ACHN (cell line): Measurements from ENCODE around the gene TAB2.
A peak's percentile ranks its signal among the peaks of the same experiment; 100 is the strongest.
"Not testable (repeated sequence)": the region's sequence is repeated elsewhere in the genome, so short reads cannot be mapped to it uniquely, and the experiment has no call there.

ENCODE experiments used
- DNase-seq: peaks from one replicate; pipeline ENCODE4 v3.0.0-alpha.2; 2015
- in situ Hi-C: cut with HindIII; loops from 2 replicates; pipeline ENCODE4 v1.10.0; 2017; ENCODE audit warnings: low sequenced_read_pairs, low pct_ligation_motif_present, low pct_unique_long_range_greater_than_20kb

Gene TAB2

GRCh38 chr6:149425754-149426153 is 108.2 kb downstream of the TAB2 start:
- in situ Hi-C loops: loop anchor here (25.0 kb wide), 1 partner anchor 338 kb away; no protein-coding TSS in a partner anchor
- DNase-seq: no peak

- in situ Hi-C loops: loop anchor here (25.0 kb wide), 1 partner anchor 341 kb away; no protein-coding TSS in a partner anchor
- no peak for DNase-seq
These were observed 111.1 kb downstream of the TAB2 start for GRCh38 chr6:149428606-149429005.

DNA sequence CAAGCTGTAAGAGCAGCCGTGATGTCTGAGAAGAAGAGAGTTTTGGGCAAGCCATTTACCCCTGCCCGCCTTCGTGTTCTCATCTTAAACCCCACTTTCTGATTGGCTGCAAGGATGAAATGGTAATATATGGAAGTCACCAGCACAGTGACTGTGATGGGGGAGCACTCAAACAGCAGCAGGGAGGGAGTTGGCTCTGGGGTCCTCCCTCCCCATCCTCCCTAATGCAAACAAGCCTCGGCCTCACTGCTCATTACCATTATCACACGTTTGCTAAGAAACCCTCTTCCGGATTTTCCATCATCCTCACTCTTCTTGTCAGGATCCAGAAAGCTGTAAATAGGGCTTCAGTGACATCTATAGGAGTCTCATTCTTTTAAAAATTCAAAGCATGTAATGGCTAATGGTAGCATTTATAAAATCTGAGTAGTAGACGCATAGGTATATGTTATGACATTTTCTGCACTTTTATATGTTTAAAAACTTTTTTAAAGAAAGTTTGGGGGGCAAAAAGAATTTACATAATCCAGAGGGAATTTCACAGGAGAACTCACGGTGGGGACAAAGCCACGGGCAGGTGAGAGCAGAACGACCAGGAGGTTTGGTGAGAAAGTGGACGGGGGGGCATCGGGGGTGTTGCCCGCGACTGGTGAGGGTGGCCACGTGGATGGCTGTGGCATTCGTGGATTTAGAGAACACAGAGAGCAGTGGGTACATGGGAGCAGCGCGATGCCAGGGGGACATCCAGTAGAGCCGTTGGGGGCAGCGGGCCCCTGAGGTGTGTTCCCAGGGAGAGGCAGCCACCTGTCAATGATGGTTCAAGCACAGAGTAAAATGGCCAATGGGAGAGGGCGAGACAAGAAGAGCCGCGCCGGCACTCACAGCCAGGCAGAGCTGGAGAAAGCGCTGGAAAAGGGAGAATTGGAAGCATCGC is 112.2 kb downstream of the TAB2 start:
- in situ Hi-C loops: loop anchor here (25.0 kb wide), 1 partner anchor 342 kb away; no protein-coding TSS in a partner anchor

GRCh38 chr6:149431905-149432775 is 114.6 kb downstream of the TAB2 start:
- DNase-seq: peak; percentile 70
- in situ Hi-C loops: loop anchor here (25.0 kb wide), 1 partner anchor 345 kb away; no protein-coding TSS in a partner anchor

More for the DNA sequence above, 112.2 kb downstream of the TAB2 start:
- no peak for DNase-seq

- in situ Hi-C loops: loop anchor here (25.0 kb wide), 1 partner anchor 346 kb away; no protein-coding TSS in a partner anchor
These were observed 115.9 kb downstream of the TAB2 start for GRCh38 chr6:149433405-149433804.

GRCh38 chr6:149433881-149434280 is 116.4 kb downstream of the TAB2 start:
- no peak for DNase-seq
- in situ Hi-C loops: loop anchor here (25.0 kb wide), 1 partner anchor 347 kb away; no protein-coding TSS in a partner anchor

More at GRCh38 chr6:149433405-149433804, 115.9 kb downstream of the TAB2 start:
- DNase-seq: no peak

DNA sequence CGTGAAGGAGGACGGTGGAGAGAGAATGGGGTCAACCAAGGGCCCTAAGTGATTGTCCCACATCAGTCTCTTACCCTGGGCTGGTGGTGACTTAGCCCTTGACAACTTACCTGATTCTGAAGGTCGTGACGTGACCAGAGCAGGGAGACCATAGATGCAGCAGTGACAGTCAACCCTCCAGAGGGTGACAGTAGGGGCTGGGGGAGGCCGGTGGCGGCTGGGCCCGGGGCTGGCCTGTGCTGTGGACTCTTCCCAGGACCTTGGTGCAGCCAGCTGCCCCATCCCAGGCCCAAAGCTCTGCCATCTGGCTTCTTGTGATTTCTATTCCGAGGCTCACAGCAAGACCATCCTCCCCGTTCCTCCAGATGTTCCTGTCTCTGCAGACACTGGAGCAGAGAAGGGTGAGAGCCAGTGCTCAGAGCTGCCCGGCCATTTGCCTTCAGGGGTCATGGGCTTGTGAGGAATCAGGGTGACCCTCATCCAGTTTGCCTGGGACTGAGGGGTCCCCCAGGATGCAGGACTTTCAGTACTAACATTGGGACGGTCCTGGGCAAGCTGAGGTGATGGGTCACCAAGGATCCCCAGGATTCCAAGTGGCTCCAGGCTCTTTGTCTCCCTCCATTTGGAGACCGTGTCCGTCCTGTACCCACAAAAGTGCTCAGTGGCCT is 118.5 kb downstream of the TAB2 start:
- in situ Hi-C loops: loop anchor here (25.0 kb wide), 1 partner anchor 349 kb away; no protein-coding TSS in a partner anchor
- no peak for DNase-seq

- no peak for DNase-seq
- in situ Hi-C loops: loop anchor here (25.0 kb wide), 1 partner anchor 349 kb away; no protein-coding TSS in a partner anchor
These were observed 119.1 kb downstream of the TAB2 start for GRCh38 chr6:149436647-149437046.

GRCh38 chr6:149437212-149437611 is 119.7 kb downstream of the TAB2 start:
- in situ Hi-C loops: loop anchor here (25.0 kb wide), 1 partner anchor 350 kb away; no protein-coding TSS in a partner anchor
- DNase-seq: no peak

GRCh38 chr6:149438855-149439254 is 121.3 kb downstream of the TAB2 start:
- in situ Hi-C loops: loop anchor here (25.0 kb wide), 1 partner anchor 352 kb away; no protein-coding TSS in a partner anchor
- no peak for DNase-seq

- in situ Hi-C loops: loop anchor here (25.0 kb wide), 1 partner anchor 352 kb away; no protein-coding TSS in a partner anchor
- no peak for DNase-seq
These were observed 122.1 kb downstream of the TAB2 start for GRCh38 chr6:149439626-149440025.

DNA sequence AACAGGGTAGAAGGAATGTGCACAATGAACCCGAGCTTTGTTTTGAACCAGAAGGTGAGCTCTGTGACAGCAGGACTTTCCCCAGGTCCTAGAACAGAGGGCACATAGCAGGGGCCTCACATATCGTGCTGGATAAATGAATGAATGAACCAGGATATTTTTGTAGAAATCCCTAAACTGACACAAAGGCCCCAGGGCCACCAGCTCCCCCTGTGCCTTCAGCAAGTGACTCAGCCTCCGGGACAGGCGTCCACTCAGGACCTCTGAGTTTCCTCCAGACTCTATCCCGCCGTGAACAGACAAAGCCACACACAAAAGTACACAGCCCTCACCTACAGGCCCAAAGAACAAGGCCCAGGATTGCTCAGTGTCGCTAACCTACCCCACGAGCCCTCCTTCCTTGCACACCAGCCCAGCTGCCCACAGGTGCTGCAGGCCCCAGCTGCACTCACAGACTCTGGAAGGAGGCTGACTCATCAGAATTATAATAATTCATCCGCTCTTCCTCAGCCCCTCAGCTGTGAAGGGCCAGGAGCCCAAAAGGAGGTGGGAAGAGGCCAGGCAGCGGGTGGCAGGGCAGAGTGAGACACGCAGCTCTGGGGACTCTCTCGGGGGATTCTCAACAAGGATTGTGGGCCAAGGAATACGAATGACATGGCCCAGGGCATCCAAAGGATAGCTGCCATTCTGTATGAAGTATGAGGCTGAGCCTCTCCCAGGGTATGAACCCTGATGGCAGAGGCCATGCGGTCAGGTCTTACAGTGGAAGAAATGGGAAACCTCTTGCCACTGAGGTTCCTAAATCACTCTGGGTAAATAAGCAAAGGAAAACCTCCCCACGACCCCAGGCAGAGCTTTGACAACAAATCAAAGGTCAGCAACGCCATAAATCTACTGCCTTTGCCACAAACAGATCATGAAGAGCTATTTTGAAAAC is 123.5 kb downstream of the TAB2 start:
- in situ Hi-C loops: loop anchor here (25.0 kb wide), 1 partner anchor 354 kb away; no protein-coding TSS in a partner anchor
- DNase-seq: no peak

GRCh38 chr6:149441740-149442139 is 124.2 kb downstream of the TAB2 start:
- DNase-seq: no peak
- in situ Hi-C loops: loop anchor here (25.0 kb wide), 1 partner anchor 354 kb away; no protein-coding TSS in a partner anchor

- DNase-seq: no peak
- in situ Hi-C loops: loop anchor here (25.0 kb wide), 1 partner anchor 356 kb away; no protein-coding TSS in a partner anchor
These were observed 126.1 kb downstream of the TAB2 start for GRCh38 chr6:149443411-149444181.

DNA sequence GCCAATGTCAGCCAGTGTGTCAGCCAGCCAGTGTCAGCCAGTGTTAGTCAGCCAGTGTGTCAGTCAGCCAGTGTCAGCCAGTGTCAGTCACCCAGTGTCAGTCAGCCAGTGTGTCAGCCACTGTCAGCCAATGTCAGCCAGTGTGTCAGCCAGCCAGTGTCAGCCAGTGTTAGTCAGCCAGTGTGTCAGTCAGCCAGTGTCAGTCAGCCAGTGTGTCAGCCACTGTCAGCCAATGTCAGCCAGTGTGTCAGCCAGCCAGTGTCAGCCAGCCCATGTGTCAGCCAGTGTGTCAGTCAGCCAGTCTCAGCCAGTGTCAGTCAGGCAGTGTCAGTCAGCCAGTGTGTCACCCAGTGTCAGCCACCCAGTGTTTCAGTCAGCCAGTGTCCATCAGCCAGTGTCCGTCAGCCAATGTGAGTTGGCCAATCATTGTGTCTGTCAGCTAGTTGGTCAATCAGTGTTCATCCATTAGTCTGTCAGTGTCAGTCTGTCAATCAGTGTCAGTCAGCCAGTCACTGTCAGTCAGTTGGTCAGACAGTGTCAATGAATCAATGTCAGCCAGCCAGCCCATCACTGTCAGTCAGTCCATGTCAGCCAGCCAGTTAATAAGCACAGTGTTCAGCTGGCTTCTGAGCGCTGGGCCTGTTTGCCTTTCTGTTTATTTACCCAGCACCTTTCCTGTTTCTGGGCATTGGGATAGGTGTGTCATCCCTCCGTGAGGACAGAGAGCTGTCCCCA is 127.0 kb downstream of the TAB2 start:
- in situ Hi-C loops: loop anchor here (25.0 kb wide), 1 partner anchor 357 kb away; no protein-coding TSS in a partner anchor
- DNase-seq: not testable (repeated sequence)
